CD4-positive, alpha-beta T cell (primary cell): Measurements from ENCODE around the gene UBA52. TPM values are rescaled to one million over a fixed set of nuclear protein-coding genes. Genes with fewer than 3 reads are reported as not detected.
A peak's percentile ranks its signal among the peaks of the same experiment; 100 is the strongest.

ENCODE experiments used
- ATAC-seq: fragments of 200-7000 bp; cut with Tn5 transposase; one replicate; pipeline ENCODE4 v1.10.0; 2022; ENCODE audit warnings: mild to moderate bottlenecking; ENCODE audit not compliant: poor library complexity
- CTCF ChIA-PET: fragments of 350-600 bp; sonication (Branson Sonifier 250); formaldehyde crosslinking; loops from one replicate; lab custom pipeline; 2021; ENCODE audit warnings: antibody characterized with exemption, inconsistent platforms; lab: Charles Lee
- POLR2A ChIA-PET: fragments of 350-600 bp; sonication (Branson Sonifier 250); formaldehyde crosslinking; loops from one replicate; lab custom pipeline; 2021; ENCODE audit warnings: antibody characterized with exemption, inconsistent platforms; lab: Charles Lee
- DNase-seq, 14 experiments: peaks; one replicate each; pipeline ENCODE4 v3.0.0-alpha.2; 2013 to 2020; ENCODE audit warnings: mixed read lengths in 2 of 14
- H3K27ac ChIP-seq, 2 donors: one replicate each; pipeline versions ENCODE4 v1.5.1 to v1.7.0; 2013; ENCODE audit warnings: low read length in 2 of 2, low read depth in 1 of 2, mild to moderate bottlenecking in 1 of 2
- H3K27me3 ChIP-seq, 2 experiments: 1 replicate in 1 of 2; 2 replicates in 1 of 2; pipeline versions ENCODE4 v1.6.1 to v1.7.0; 2013; ENCODE audit warnings: low read length in 2 of 2, control low read depth in 1 of 2, mild to moderate bottlenecking in 1 of 2, moderate library complexity in 1 of 2; ENCODE audit not compliant: insufficient read depth in 2 of 2, control insufficient read depth in 1 of 2
- H3K36me3 ChIP-seq: one replicate; pipeline ENCODE4 v1.6.1; 2013; ENCODE audit warnings: low read length, control low read depth; ENCODE audit not compliant: insufficient read depth
- H3K4me1 ChIP-seq: one replicate; pipeline ENCODE4 v1.6.1; 2013; ENCODE audit warnings: low read length, control low read depth; ENCODE audit not compliant: insufficient read depth
- H3K4me3 ChIP-seq: one replicate; pipeline ENCODE4 v1.5.1; 2013; ENCODE audit warnings: mild to moderate bottlenecking, low read length, moderate library complexity
- H3K9me3 ChIP-seq, 2 experiments: 1 replicate in 1 of 2; 2 replicates in 1 of 2; pipeline versions ENCODE4 v1.6.1 to v1.7.0; 2013; ENCODE audit warnings: low read length in 2 of 2, mild to moderate bottlenecking in 2 of 2, control low read depth in 1 of 2, moderate library complexity in 1 of 2; ENCODE audit not compliant: control insufficient read depth in 1 of 2, insufficient read depth in 1 of 2
- H3K27ac Mint-ChIP-seq: one replicate; pipeline ENCODE4 v1.8.0; 2020; ENCODE audit warnings: mixed read lengths
- H3K27me3 Mint-ChIP-seq: one replicate; pipeline ENCODE4 v1.8.0; 2021; ENCODE audit warnings: mixed read lengths
- H3K36me3 Mint-ChIP-seq: one replicate; pipeline ENCODE4 v1.8.0; 2021; ENCODE audit warnings: low read depth, mixed read lengths
- H3K4me1 Mint-ChIP-seq: one replicate; pipeline ENCODE4 v1.8.0; 2021; ENCODE audit warnings: low read depth, mixed read lengths
- H3K4me3 Mint-ChIP-seq: one replicate; pipeline ENCODE4 v1.8.0; 2020; ENCODE audit warnings: mild to moderate bottlenecking, mixed read lengths
- H3K9me3 Mint-ChIP-seq: one replicate; pipeline ENCODE4 v1.8.0; 2020; ENCODE audit warnings: mixed read lengths
- CTCF ChIP-seq: fragments of 200-600 bp; IDR thresholded peaks from one replicate; pipeline ENCODE4 v1.8.0; 2022; ENCODE audit warnings: antibody characterized with exemption, mild to moderate bottlenecking
- intact Hi-C, 2 experiments: fragments of 100-400 bp; cut with DNase I in 1 of 2; cut with micrococcal nuclease in 1 of 2; formaldehyde crosslinking; loops; one replicate each; pipeline versions ENCODE4 v1.15.1 to v1.9.0; 2023 to 2025; cut with DNase I, micrococcal nuclease
- total RNA-seq, 174 experiments: library from RNA in 2 of 174; stranded (reverse) in 2 of 174; gene quantifications; one replicate each; pipeline ENCODE4 v1.2.3 and lab custom pipeline; 2021 to 2026

UBA52 gene
- total RNA-seq, 2 experiments from 2014 or later, result 2,255 to 2,378 TPM

- H3K9me3 ChIP-seq, result no peaks in the 10 kb centered on the region
- H3K4me1 ChIP-seq, result peaks cover 5% of the 10 kb centered on the region
- TF ChIP-seq CTCF, result no peak
- Mint-ChIP-seq H3K4me1 (peaks cover 7% of the 10 kb centered on the region), H3K27me3 (no peaks in the 10 kb centered on the region), H3K36me3 (peaks cover 67% of the 10 kb centered on the region), H3K4me3 (peak overlapping the region; percentile 34), H3K27ac (no peak overlapping the region), H3K9me3 (no peaks in the 10 kb centered on the region)
- CTCF ChIA-PET, result no interaction called here
- H3K27me3 ChIP-seq, result no peaks in the 10 kb centered on the region
- DNase-seq, result no peak
- POLR2A ChIA-PET, result interaction anchor here (1.0 kb wide), 1 partner anchor 14 kb away, joined by 6 read pairs; the partner anchor contains the start of gene ELL
- intact Hi-C loops, result no loop called here
- no peak overlapping the region for H3K27ac ChIP-seq
- H3K4me3 ChIP-seq, result no peak overlapping the region
- ATAC-seq, result no peak
- H3K36me3 ChIP-seq, result peaks cover 74% of the 10 kb centered on the region
Observed at GRCh38 chr19:18536475-18536874, 35.2 kb upstream of the UBA52 start.

- Mint-ChIP-seq H3K36me3 (peaks cover 70% of the 10 kb centered on the region), H3K4me1 (peaks cover 15% of the 10 kb centered on the region), H3K27ac (no peak overlapping the region), H3K9me3 (no peaks in the 10 kb centered on the region), H3K4me3 (peak overlapping the region; percentile 15), H3K27me3 (no peaks in the 10 kb centered on the region)
- ATAC-seq (no peak), DNase-seq (no peak)
- Histone ChIP-seq H3K9me3 (no peaks in the 10 kb centered on the region), H3K27ac (no peak overlapping the region), H3K4me1 (peaks cover 14% of the 10 kb centered on the region), H3K27me3 (no peaks in the 10 kb centered on the region), H3K36me3 (peaks cover 69% of the 10 kb centered on the region), H3K4me3 (no peak overlapping the region)
- no peak for TF ChIP-seq CTCF
- CTCF ChIA-PET, result no interaction called here
- POLR2A ChIA-PET, result no interaction called here
- intact Hi-C loops, result no loop called here
Observed at GRCh38 chr19:18537431-18537830, 34.2 kb upstream of the UBA52 start.

- TF ChIP-seq CTCF, result no peak
- no peak overlapping the region for H3K27ac ChIP-seq
- Mint-ChIP-seq H3K27me3 (no peaks in the 10 kb centered on the region), H3K9me3 (no peaks in the 10 kb centered on the region), H3K4me3 (peak overlapping the region; percentile 35), H3K36me3 (peaks cover 68% of the 10 kb centered on the region), H3K4me1 (peaks cover 18% of the 10 kb centered on the region), H3K27ac (no peak overlapping the region)
- intact Hi-C loops, result no loop called here
- H3K4me1 ChIP-seq, result peaks cover 17% of the 10 kb centered on the region
- H3K4me3 ChIP-seq, result no peak overlapping the region
- peaks cover 62% of the 10 kb centered on the region for H3K36me3 ChIP-seq
- ATAC-seq, result no peak
- DNase-seq, result peak in 1 of 14 experiments; percentile 18
- POLR2A ChIA-PET, result no interaction called here
- CTCF ChIA-PET, result no interaction called here
- no peaks in the 10 kb centered on the region for H3K27me3 ChIP-seq
- no peaks in the 10 kb centered on the region for H3K9me3 ChIP-seq
Observed at GRCh38 chr19:18538115-18538514, 33.5 kb upstream of the UBA52 start.
